SK-N-SH (cell line): ENCODE measurements around the gene ZNF540. TPM values are rescaled to one million over a fixed set of nuclear protein-coding genes. Genes with fewer than 3 reads are reported as not detected.
A peak's percentile ranks its signal among the peaks of the same experiment; 100 is the strongest.

Source experiments
- CTCF ChIA-PET: fragments of 300-600, 350-600 bp; formaldehyde crosslinking; extraction: SDS; loops from one replicate; lab custom pipeline; 2021; lab: Yijun Ruan, JAX
- POLR2A ChIA-PET: fragments of 350-600 bp; sonication (Branson Sonifier 250); formaldehyde crosslinking; extraction: SDS; loops from one replicate; lab custom pipeline; 2020; ENCODE audit warnings: antibody characterized with exemption, inconsistent platforms; lab: Yijun Ruan, JAX
- DNase-seq: peaks from one replicate; pipeline ENCODE4 v3.0.0; 2012
- H2AFZ ChIP-seq: fragments of 200-600 bp; sonication (generic); 2 replicates; pipeline ENCODE4 v1.8.1; 2016; ENCODE audit warnings: antibody characterized with exemption, mild to moderate bottlenecking, low read depth
- H3F3A ChIP-seq: fragments of 200-600 bp; sonication (generic); replicated peaks from 2 replicates; pipeline ENCODE3; 2016; ENCODE audit warnings: antibody characterized with exemption, mild to moderate bottlenecking; ENCODE audit not compliant: insufficient read depth
- H3K27ac ChIP-seq, 2 experiments: fragments of 200-500 bp in 1 of 2; fragments of 200-600 bp in 1 of 2; sonication (Bioruptor generic) in 1 of 2; sonication (generic), shearing (Covaris generic) in 1 of 2; 2 replicates each; pipeline versions ENCODE4 v1.5.1 to v1.6.1; 2014 to 2016; ENCODE audit warnings: low read depth in 2 of 2, inconsistent platforms in 1 of 2, low read length in 1 of 2, mild to moderate bottlenecking in 1 of 2, mixed read lengths in 1 of 2
- H3K27me3 ChIP-seq: fragments of 200-600 bp; sonication (generic), shearing (Covaris generic); 2 replicates; pipeline ENCODE4 v1.6.1; 2016; ENCODE audit warnings: mixed run types; ENCODE audit not compliant: insufficient read depth
- H3K36me3 ChIP-seq, 2 experiments: fragments of 200-500 bp in 1 of 2; fragments of 200-600 bp in 1 of 2; sonication (Bioruptor generic) in 1 of 2; sonication (generic) in 1 of 2; replicated peaks in 1 of 2; 2 replicates each; pipeline versions ENCODE3 to v1.5.1; 2014 to 2016; ENCODE audit warnings: low read length in 1 of 2, mild to moderate bottlenecking in 1 of 2; ENCODE audit not compliant: insufficient read depth in 2 of 2, control insufficient read depth in 1 of 2
- H3K4me1 ChIP-seq, 2 experiments: fragments of 200-500 bp in 1 of 2; fragments of 200-600 bp in 1 of 2; sonication (Bioruptor generic) in 1 of 2; sonication (generic), shearing (Covaris generic) in 1 of 2; 2 replicates each; pipeline versions ENCODE4 v1.5.1 to v1.6.1; 2014 to 2016; ENCODE audit warnings: low read depth in 1 of 2, low read length in 1 of 2, mixed run types in 1 of 2; ENCODE audit not compliant: insufficient read depth in 2 of 2, control insufficient read depth in 1 of 2
- H3K4me2 ChIP-seq: fragments of 200-600 bp; sonication (generic), shearing (Covaris generic); 2 replicates; pipeline ENCODE4 v1.6.1; 2017; ENCODE audit warnings: mixed run types
- H3K4me3 ChIP-seq, 2 experiments: fragments of 200-500 bp in 1 of 2; fragments of 200-600 bp in 1 of 2; sonication (Bioruptor generic) in 1 of 2; sonication (generic), shearing (Covaris generic) in 1 of 2; 2 replicates each; pipeline versions ENCODE4 v1.5.1 to v1.8.1; 2014 to 2016; ENCODE audit warnings: low read depth in 2 of 2, inconsistent platforms in 1 of 2, low read length in 1 of 2, mild to moderate bottlenecking in 1 of 2, mixed read lengths in 1 of 2, moderate library complexity in 1 of 2
- H3K79me2 ChIP-seq: fragments of 200-600 bp; sonication (generic); 2 replicates; pipeline ENCODE4 v1.8.1; 2017; ENCODE audit warnings: mild to moderate bottlenecking; ENCODE audit not compliant: insufficient read depth
- H3K9ac ChIP-seq: fragments of 200-600 bp; sonication (generic); 2 replicates; pipeline ENCODE4 v1.6.1; 2017; ENCODE audit warnings: mixed run types
- H3K9me2 ChIP-seq: fragments of 200-600 bp; sonication (generic); 2 replicates; pipeline ENCODE4 v1.6.1; 2017; ENCODE audit warnings: mixed run types
- H3K9me3 ChIP-seq: fragments of 200-600 bp; sonication (generic); 2 replicates; pipeline ENCODE4 v1.6.1; 2017; ENCODE audit warnings: mixed run types, mild to moderate bottlenecking, moderate library complexity
- H4K20me1 ChIP-seq: fragments of 200-600 bp; sonication (generic); 2 replicates; pipeline ENCODE4 v1.6.1; 2017; ENCODE audit warnings: mild to moderate bottlenecking, mixed run types; ENCODE audit not compliant: insufficient read depth
- CHD2 ChIP-seq: fragments of 150-350 bp; IDR thresholded peaks from 2 replicates; pipeline ENCODE4 v1.6.1; 2018; ENCODE audit warnings: low read length; ENCODE audit not compliant: partially characterized antibody
- CTCF ChIP-seq: fragments of 200-600 bp; sonication (generic); IDR thresholded peaks from 2 replicates; pipeline ENCODE4 v1.6.1; 2017; ENCODE audit warnings: antibody characterized with exemption, mild to moderate bottlenecking, moderate library complexity
- EP300 ChIP-seq, 2 experiments: IDR thresholded peaks; 2 replicates each; pipeline versions ENCODE4 v1.4.0 to v1.6.1; 2012; ENCODE audit warnings: borderline replicate concordance in 1 of 2, low read depth in 1 of 2, low read length in 1 of 2
- FOXM1 ChIP-seq: IDR thresholded peaks from 2 replicates; pipeline ENCODE4 v1.4.0; 2012; ENCODE audit warnings: low read depth, mild to moderate bottlenecking
- GATA2 ChIP-seq: sonication (generic); formaldehyde crosslinking; IDR thresholded peaks from 2 replicates; pipeline ENCODE4 v1.5.0; 2020; ENCODE audit warnings: mild to moderate bottlenecking, missing genetic modification reagents
- MXI1 ChIP-seq: IDR thresholded peaks from 2 replicates; pipeline ENCODE4 v1.6.1; 2012; ENCODE audit warnings: mild to moderate bottlenecking, low read depth, low read length, improper control_type of control experiment
- POLR2AphosphoS5 ChIP-seq: IDR thresholded peaks from 2 replicates; pipeline ENCODE4 v1.6.1; 2012; ENCODE audit warnings: low read depth, low read length
- RAD21 ChIP-seq: IDR thresholded peaks from 2 replicates; pipeline ENCODE4 v1.6.1; 2012; ENCODE audit warnings: mild to moderate bottlenecking, low read length
- RXRA ChIP-seq: IDR thresholded peaks from 2 replicates; pipeline ENCODE4 v1.4.0; 2012; ENCODE audit warnings: low read depth, mild to moderate bottlenecking, borderline replicate concordance
- WGBS: methylation state at CpG from one replicate; pipeline ENCODE4 v1.1.6; 2017; ENCODE audit warnings: low lambda C conversion rate; 5-methylcytosine and 5-hydroxymethylcytosine counted together
- polyA plus RNA-seq, 3 experiments: library from polyadenylated mRNA; depleted of rRNA; stranded (reverse); fragments of >200 nt; gene quantifications; 2 replicates each; pipeline ENCODE4 v1.2.3, GENCODE V29; 2012

The ZNF540 gene
- polyA plus RNA-seq, 1 of the 3 experiments (the other 2 are of a cell fraction) = 0.08 TPM

GRCh38 chr19:37594982-37595382 is 306 bp downstream of the ZNF540 start:
- peaks cover 8% of the 10 kb centered on the region for H3F3A ChIP-seq
- H3K27ac ChIP-seq = peak overlapping the region in 1 of 2 experiments; percentile 6; a peak in 1 of 4 replicates
- H3K4me3 ChIP-seq = peak overlapping the region; percentile 88 to 97
- DNase-seq = no peak
- no peaks in the 10 kb centered on the region for H3K9me2 ChIP-seq
- ChIA-PET CTCF (interaction anchor here (1.8 kb wide), 1 partner anchor 43 kb away, joined by 16 read pairs; no protein-coding TSS in a partner anchor), POLR2A (interaction anchor here (1.2 to 2.3 kb wide), 2 partner anchors 89 to 185 kb away, joined by 6 to 14 read pairs; partner anchors contain the start of genes ZNF573 and ZNF793)
- peak overlapping the region; percentile 65; the same call in 1 of the 2 replicates for H3K9ac ChIP-seq
- no peaks in the 10 kb centered on the region; the same call in 1 of the 2 replicates for H3K79me2 ChIP-seq
- peak; percentile 86 for TF ChIP-seq MXI1
- no peak for TF ChIP-seq CTCF
- no peak for TF ChIP-seq EP300 (IDR thresholded peaks at IDR 0.05; ENCODE audit: borderline replicate concordance in 1 of 2, low read depth in 1 of 2, low read length in 1 of 2)
- no peaks in the 10 kb centered on the region for H3K36me3 ChIP-seq
- peak overlapping the region; percentile 90 for H3K4me2 ChIP-seq
- peak overlapping the region; percentile 98 for H2AFZ ChIP-seq
- H3K4me1 ChIP-seq = peaks cover 0 to 5% of the 10 kb centered on the region in 2 experiments; a peak in 2 of 4 replicates
- peaks cover 12% of the 10 kb centered on the region; the same call in 1 of the 2 replicates for H3K9me3 ChIP-seq
- no peaks in the 10 kb centered on the region for H3K27me3 ChIP-seq
- 3% methylated on average over 18 of the region's 20 CpGs for WGBS
- no peaks in the 10 kb centered on the region for H4K20me1 ChIP-seq

- Histone ChIP-seq H3K9me2 (no peaks in the 10 kb centered on the region), H2AFZ (no peak overlapping the region), H3K27ac (no peak overlapping the region), H3K36me3 (peaks cover 42 to 62% of the 10 kb centered on the region in 2 experiments), H3K9me3 (peaks cover 72% of the 10 kb centered on the region), H3K9ac (no peak overlapping the region), H3F3A (peaks cover 2% of the 10 kb centered on the region), H3K4me1 (no peaks in the 10 kb centered on the region), H3K79me2 (no peaks in the 10 kb centered on the region), H3K4me3 (peak overlapping the region in 1 of 2 experiments; percentile 12; a peak in 1 of 4 replicates), H3K4me2 (no peak overlapping the region), H3K27me3 (no peaks in the 10 kb centered on the region), H4K20me1 (no peaks in the 10 kb centered on the region)
- no peak for TF ChIP-seq POLR2AphosphoS5
- no peak for TF ChIP-seq GATA2 (CRISPR knock-in tag)
- no peak for TF ChIP-seq MXI1
- TF ChIP-seq FOXM1 = no peak
- no peak for TF ChIP-seq CHD2
- no peak for TF ChIP-seq RAD21
- no peak for TF ChIP-seq RXRA
- no peak for DNase-seq
- WGBS = 81% methylated on average over 11 of the region's 11 CpGs
- ChIA-PET CTCF (no interaction called here), POLR2A (no interaction called here)
Measured at GRCh38 chr19:37635076-37636056, 40.7 kb downstream of the ZNF540 start.
